Kidney epithelial cell (primary cell): ENCODE results near the gene EEF1A2. TPM values are rescaled to one million over a fixed set of nuclear protein-coding genes. Genes with fewer than 3 reads are reported as not detected.

Experiments used
- DNase-seq: peaks from one replicate; pipeline ENCODE4 v3.0.0-alpha.2; 2010; ENCODE audit warnings: low read depth
- H3K27me3 ChIP-seq: 2 replicates; pipeline ENCODE4 v1.6.0; 2011; ENCODE audit warnings: low read length; ENCODE audit not compliant: control insufficient read depth, insufficient read depth
- H3K36me3 ChIP-seq: 2 replicates; pipeline ENCODE4 v1.5.1; 2011; ENCODE audit warnings: low read length; ENCODE audit not compliant: control insufficient read depth, insufficient read depth
- H3K4me3 ChIP-seq: 2 replicates; pipeline ENCODE4 v1.5.1; 2011; ENCODE audit warnings: low read depth, mild to moderate bottlenecking, control low read depth, low read length
- total RNA-seq: library from RNA; depleted of rRNA; stranded (reverse); fragments of >200 nt; gene quantifications from 2 replicates; pipeline ENCODE4 v1.2.3, GENCODE V29; 2015
- TF ChIP-seq, protein P1 (sequence below): IDR thresholded peaks from 2 replicates; pipeline ENCODE4 v1.5.1; 2011; ENCODE audit warnings: mild to moderate bottlenecking, moderate library complexity, low read length, control low read depth, inconsistent platforms; ENCODE audit not compliant: insufficient read depth, poor library complexity, severe bottlenecking

The EEF1A2 gene
- total RNA-seq, 1 donor from 2014 or later, result 18.0 TPM

DNA sequence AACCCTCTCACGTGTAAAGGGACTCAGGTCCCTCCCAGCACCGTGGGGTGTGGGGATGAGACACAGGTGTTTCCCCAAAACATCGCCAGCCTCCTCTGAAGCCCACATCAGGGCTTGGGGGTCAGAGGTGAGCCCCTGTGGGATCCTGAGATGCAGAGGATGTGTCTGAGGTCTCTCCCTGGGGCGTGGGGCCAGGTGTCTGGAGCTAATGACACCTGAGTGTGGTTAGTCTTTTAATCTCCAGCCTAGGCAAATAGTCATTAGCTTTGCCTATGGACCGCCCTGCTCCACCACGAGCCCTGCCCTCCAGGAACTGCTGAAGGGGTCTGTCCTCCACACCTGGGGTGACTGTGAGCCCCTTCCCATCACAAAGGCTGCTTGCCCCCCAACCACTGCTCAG is 46.9 kb upstream of the EEF1A2 start:
- Histone ChIP-seq H3K36me3 (no peaks in the 10 kb centered on the region), H3K4me3 (no peak overlapping the region), H3K27me3 (peaks cover 39% of the 10 kb centered on the region)
- DNase-seq, result no peak
- TF ChIP-seq, protein P1, sequence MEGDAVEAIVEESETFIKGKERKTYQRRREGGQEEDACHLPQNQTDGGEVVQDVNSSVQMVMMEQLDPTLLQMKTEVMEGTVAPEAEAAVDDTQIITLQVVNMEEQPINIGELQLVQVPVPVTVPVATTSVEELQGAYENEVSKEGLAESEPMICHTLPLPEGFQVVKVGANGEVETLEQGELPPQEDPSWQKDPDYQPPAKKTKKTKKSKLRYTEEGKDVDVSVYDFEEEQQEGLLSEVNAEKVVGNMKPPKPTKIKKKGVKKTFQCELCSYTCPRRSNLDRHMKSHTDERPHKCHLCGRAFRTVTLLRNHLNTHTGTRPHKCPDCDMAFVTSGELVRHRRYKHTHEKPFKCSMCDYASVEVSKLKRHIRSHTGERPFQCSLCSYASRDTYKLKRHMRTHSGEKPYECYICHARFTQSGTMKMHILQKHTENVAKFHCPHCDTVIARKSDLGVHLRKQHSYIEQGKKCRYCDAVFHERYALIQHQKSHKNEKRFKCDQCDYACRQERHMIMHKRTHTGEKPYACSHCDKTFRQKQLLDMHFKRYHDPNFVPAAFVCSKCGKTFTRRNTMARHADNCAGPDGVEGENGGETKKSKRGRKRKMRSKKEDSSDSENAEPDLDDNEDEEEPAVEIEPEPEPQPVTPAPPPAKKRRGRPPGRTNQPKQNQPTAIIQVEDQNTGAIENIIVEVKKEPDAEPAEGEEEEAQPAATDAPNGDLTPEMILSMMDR, result no peak

DNA sequence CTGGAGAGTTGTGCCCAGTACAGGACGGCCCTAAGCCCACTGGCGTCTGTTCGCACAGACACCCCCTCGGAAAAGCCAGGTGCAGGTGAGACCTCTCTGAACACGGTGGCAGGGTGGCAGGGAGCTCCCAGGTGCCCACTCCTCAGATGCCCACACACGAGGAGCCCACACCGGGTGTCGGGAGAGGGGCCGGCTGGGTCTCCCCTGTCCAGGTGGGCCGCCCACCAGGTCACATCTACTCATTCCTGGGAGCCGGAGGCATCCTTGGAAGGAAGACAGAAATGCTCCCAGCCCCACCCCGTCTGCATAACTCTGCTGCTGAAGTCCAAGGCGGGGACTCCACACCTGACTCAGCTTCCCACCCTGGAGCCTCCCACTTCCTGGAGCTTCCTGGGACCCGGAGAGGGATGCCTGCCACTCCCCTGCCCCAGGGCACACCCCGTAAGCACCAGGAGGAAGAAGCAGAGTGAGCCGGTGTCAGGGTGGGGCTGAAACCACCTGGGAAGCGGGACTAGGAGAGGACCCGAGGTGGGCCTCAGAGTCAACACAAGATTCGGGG is 46.2 kb upstream of the EEF1A2 start:
- Histone ChIP-seq H3K27me3 (peaks cover 39% of the 10 kb centered on the region), H3K36me3 (no peaks in the 10 kb centered on the region), H3K4me3 (no peak overlapping the region)
- TF ChIP-seq, protein P1, result no peak
- no peak for DNase-seq

DNA sequence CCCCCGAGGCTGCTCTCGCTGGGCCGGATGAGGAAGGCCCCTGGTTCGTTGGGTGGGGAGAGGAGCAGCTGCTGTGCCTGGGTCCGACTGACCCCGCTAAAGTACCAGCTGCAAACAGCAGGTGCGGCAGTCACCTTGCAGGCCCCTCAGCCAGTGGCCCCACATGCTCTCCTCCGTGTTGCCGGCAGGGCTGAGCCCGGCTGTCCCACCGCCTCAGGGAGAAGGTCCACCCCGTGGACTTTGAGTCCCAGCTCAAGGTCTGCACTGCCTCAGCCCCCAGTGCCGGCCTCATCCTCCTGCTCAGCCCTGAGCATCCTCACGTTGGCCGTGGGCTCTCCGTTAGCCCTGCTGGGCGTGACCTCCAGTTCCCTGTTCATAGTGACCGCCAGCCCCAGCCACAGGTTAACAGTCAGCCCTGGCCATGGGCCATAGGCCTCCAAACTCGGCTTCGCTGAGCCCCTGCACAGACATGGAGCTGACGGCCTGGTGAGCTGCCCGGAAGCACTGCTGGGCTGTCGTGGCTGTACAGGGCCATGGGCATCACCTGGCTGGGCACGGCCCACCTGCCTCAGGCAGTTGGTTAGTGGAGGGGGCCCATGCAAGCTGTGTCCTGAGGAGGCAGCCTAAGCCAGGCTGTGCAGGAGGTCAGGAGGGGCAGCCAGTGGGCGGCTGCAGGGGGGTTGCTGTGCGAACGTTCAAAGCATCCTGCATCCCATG is 45.5 kb upstream of the EEF1A2 start:
- Histone ChIP-seq H3K4me3 (no peak overlapping the region), H3K27me3 (peaks cover 34% of the 10 kb centered on the region), H3K36me3 (no peaks in the 10 kb centered on the region)
- TF ChIP-seq, protein P1, result no peak
- DNase-seq, result no peak

DNA sequence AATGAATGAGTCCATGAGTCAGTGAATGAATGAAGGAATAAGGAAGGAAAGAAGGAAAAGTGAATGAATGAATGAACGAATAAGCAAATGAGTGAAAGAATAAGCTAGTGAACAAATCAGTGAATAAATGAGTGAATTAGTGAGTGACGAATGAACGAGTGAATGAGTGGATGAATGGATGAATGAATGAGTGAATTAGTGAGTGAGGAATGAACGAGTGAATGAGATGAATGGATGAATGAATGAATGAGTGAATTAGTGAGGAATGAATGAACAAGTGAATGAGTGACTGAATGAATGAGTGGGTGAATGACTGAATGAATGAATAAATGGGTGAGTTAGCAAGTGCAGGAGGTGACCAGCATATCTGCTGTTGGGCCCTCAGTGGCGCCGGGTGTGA is 44.9 kb upstream of the EEF1A2 start:
- TF ChIP-seq, protein P1, result no peak
- Histone ChIP-seq H3K27me3 (peaks cover 30% of the 10 kb centered on the region), H3K36me3 (no peaks in the 10 kb centered on the region), H3K4me3 (no peak overlapping the region)
- no peak for DNase-seq

- no peak for DNase-seq
- Histone ChIP-seq H3K36me3 (no peaks in the 10 kb centered on the region), H3K4me3 (no peak overlapping the region), H3K27me3 (peaks cover 24% of the 10 kb centered on the region)
- TF ChIP-seq, protein P1, result no peak
These were observed 44.2 kb upstream of the EEF1A2 start for GRCh38 chr20:63543131-63543530.

GRCh38 chr20:63542696-63543095 is 43.8 kb upstream of the EEF1A2 start:
- TF ChIP-seq, protein P1, result no peak
- H3K36me3 ChIP-seq, result no peaks in the 10 kb centered on the region
- H3K27me3 ChIP-seq, result peaks cover 19% of the 10 kb centered on the region
- no peak overlapping the region for H3K4me3 ChIP-seq
- no peak for DNase-seq
